NOMO-1 treated with DMSO at 0.1 percent for 48 hours (cell line): Measurements from ENCODE around the gene ATE1.
"Not testable (repeated sequence)": the region's sequence is repeated elsewhere in the genome, so short reads cannot be mapped to it uniquely, and the experiment has no call there.

Experiments used
- DNase-seq: peaks from one replicate; lab custom pipeline; 2025; ENCODE audit not compliant: unreplicated experiment; lab: John Stamatoyannopoulos, UW

Gene ATE1

DNA sequence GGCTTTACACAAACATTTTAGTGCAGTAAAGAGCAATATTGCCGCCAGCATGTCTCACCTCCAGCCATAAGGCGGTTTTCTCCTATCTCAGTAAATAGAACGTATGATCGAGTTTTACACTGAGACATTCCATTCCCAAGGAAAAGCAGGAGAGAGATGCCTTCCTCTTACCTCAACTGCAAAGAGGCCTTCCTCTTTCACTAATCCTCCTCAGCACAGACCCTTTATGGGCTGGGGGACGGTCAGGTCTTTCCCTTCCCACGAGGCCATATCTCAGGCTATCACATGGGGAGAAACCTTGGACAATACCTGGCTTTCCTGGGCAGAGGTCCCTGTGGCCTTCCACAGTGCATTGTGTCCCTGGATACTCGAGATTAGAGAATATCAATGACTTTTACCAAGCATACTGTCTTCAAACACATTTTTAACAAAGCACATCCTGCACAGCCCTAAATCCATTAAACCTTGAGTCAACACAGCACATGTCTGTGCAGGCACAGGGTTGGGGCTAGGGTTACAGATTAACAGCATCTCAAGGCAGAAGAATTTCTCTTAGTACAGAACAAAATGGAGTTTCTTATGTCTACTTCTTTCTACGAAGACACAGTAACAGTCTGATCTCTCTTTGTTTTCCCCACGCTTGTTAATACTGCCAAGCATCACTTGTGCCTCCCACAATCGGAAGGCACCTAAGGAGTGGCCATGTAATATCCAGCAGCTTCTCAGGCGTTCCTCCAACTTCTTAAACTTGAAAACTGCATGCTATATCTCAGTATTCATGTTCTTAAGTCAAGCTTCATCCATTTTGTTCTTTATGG is 2.6 kb upstream of the ATE1 start:
- not testable (repeated sequence) for DNase-seq

DNA sequence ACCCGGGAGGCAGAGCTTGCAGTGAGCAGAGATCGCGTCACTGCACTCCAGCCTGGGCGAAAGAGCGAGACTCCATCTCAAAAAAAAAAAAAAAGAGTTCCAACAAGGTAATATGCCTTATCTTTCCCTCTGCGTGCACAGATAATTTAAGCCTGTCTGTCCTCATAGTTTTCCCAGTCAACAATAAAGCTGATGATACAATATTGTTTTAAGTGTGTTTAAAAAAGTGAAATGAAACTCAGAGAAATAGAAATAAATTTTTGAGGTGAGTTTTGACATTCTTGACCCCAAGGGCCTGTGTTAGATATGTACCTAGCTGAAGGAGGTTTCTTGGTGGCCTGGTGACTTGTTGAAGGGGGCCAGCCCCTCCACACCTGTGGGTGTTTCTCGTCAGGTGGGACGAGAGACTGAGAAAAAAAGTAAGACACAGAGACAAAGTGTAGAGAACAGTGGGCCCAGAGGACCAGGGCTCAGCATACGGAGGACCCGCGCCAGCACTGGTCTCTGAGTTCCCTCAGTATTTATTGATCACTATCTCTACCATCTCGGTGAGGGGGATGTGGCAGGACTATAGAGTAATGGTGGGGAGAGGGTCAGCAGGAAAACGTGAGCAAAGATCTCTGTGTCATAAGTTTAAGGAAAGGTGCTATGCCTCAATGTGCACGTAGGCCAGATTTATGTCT is 1.9 kb upstream of the ATE1 start:
- not testable (repeated sequence) for DNase-seq

DNA sequence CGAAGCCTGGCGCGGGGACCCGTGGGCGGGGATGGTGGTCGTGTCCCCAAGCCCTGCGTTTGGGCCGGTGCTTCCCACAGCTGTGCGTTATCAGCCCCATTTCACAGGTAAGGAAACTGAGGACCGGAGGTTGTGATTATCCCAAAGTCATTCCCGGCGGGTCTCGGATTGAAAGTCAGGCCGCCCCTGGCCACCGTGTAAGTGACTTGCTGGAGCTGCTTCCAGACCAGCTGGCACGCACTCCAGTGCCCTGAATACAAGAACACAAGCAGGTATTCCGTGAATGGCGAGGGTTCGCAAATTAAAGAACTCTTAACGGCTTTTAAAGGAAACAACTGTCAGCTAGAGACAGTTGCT is 675 bp upstream of the ATE1 start:
- no peak for DNase-seq

DNA sequence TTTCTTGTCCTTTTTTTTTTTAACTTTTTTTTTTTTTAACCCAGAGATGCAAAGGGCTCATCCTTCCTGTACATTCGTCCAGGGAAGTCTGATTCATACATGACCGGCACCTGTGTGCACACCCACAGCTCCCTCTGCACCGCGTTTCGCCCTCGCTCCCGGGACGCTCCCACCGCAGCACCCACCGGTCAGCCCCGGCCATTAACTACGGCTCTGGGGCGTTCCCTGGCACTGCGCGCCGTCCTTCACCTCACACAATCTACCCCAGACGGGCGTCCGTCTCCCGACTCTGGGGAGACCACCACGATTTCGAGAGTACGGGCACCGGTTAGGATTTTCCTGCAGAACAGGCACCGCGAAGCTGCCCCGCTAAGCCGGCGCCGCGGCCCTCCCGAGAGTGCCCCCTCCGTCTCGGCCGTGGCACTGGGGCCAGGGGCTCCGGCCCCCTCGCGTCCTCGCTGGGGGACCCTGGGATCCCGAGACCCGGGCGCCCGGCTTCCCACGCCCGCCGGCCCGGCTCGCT is 452 bp downstream of the ATE1 start:
- no peak for DNase-seq

DNA sequence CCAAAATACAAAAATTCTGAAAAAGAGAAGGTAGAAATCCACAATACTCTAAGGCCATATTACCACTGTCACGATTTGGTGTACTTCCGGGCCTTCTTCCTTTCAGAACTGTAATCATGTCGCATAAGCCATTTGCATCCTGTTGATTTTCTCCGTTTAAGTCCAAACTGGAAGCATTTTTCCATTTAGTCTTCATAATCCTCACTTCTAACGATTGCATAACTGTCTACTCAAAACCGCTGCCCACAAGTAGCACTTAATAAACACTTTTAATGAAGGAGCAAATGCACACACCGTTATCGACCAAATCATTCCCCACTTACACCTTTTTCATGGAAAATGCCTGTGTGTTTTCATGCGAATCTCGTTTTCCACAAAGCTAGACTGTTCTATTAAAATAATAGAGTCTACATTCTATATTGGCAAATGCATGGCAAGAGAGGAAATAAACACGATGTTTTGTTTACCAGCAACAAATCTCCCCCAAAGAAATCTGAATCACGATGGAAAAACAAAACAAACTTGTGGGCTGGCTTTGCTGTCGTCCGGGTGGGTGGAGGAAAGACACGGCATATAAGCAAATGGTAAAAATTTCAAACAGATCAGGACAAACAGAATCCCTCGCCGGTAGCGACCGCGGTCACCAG is 1.0 kb downstream of the ATE1 start:
- no peak for DNase-seq

DNA sequence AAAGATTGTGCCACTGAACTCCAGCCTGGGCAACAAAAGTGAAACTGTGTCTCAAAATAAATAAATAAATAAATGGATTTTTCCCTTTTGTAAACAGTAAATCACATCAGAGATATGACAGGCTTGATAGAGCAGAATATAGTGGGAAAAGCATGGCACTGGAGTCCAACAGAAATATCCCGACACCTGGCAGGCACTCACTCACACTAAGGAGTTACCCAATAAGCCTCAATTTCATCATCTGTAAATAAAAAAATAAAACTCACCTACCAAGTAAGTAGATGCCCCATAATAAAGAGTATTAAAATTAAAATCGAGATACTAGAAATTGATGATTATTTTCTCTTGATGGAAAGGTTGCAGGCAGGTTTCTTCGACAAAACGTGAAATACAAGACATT is 1.7 kb downstream of the ATE1 start:
- DNase-seq: no peak

DNA sequence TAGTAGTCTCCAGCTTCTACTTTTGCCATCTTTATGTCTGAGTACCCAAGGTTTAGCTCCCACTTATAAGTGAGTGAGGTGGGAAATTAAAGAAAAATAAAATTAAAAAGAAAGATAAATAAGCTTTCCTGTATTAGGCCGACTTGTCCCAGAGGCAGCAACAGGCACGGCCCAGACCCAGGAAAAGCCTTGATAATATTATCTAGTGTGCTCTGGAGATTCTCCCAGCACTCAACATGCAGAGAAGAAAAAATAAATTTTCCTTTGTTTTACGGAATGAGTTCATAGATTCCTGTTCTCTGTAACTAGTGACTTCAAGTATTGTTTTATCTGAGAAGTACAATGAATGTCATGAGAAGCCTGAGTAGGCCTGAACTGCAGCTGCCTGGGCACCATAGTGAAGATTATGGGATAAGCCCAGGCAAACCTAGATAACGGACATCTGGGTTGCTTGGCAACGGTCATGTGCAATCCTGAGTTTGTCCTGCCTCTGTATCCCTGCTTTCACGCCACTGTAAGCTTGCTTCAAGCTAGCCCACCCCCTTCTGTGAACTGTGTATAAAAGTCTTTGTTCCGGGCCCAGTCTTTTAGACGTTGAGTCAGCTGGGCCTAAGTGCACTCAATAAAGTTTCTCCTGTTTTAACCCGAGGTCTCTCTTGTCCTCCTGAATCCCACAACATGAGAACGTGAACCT is 6.4 kb downstream of the ATE1 start:
- DNase-seq: no peak

DNA sequence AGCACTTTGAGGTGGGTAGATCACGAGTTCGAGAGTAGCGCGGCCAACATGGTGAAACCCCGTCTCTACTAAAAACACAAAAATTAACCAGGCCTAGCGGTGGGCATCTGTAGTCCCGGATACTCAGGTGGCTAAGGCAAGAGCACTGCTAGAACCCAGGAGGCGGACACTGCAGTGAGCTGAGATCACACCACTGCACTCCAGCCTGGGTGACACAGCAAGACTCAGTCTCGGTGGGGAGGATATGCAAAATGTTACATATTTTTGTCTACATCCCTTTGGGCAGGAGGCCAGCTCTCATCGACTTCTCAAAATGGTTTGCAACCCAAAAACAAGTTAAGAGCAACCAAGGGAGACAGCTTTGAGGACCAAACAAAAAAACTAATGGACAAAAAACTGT is 8.2 kb downstream of the ATE1 start:
- DNase-seq: no peak

DNA sequence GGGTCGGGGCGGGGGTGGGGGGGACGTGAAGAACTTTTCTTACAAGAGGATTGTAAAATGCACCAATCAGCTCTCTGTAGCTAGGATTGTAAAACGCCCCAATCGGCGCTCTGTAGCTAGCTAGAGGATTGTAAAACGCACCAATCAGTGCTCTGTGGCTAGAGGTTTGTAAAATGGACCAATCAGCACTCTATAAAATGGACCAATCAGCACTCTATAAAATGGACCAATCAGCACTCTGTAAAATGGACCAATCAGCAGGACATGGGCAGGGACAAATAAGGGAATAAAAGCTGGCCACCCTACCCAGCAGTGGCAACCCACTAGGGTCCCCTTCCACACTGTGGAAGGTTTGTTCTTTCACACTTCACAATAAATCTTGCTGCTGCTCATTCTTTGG is 9.0 kb downstream of the ATE1 start:
- DNase-seq: not testable (repeated sequence)

DNA sequence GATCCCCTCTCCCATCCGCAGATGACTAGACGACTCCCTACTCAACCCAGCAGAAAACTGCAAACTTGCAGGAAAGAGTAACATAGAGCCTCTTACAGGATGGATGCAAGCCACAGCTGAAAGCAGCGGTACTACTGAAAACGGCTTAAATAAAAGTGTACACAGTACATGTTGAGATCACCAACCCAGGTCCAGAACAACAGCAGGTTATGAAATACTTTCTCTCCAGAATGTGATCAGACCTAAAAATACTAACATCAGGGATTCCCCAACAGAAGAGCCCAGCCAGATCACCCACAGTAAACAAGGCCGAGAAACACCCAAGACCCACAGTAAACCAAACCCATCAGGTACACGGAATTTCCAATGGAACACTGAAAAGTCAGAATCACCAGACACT is 13.2 kb downstream of the ATE1 start:
- no peak for DNase-seq

DNA sequence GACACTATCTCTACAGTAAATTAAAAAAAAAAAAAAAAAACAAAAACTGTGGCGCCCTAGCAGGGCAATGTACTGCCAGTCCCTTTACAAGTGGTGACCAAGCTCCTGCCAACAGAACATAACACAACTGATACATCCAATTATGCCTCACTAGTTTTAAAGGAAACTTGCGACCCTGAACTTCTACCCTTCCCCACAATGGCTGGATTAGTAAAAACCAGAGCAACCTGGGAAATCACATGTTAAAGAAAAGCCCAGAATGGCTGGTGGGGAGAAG is 16.5 kb downstream of the ATE1 start:
- no peak for DNase-seq

DNA sequence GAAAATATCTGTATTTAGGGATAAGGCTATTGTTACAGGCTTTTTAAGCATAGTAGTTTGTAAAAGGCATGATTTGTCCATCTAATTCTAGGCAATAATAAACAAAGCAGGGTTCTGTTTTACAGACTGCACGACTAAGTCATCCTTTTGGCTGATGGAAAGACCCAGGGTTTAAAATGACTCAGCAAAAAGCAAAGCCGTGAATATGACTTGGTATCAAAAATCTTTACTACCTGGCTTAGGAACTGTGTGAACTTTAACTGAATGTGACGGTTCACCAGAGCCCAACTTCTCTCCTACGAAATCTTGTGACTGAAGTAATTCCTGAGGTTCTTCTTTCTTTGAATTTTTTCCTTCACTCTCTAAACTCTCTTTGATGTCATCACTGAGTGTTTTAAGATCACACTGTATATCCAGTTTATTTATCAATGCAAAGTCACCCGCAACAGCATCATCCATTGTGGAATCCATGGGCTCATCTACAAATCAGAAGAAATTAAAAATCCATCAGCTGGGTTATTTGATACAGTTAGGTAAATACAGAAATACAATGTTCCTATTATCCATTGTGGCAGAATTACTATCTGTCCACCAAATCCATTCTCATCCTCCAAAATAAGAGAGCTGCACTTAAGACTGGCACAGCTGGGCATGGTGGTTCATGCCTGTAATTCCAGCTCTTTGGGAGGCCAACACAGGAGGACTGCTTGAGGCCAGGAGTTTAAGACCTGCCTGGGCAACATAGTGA is 17.0 kb downstream of the ATE1 start:
- no peak for DNase-seq

DNA sequence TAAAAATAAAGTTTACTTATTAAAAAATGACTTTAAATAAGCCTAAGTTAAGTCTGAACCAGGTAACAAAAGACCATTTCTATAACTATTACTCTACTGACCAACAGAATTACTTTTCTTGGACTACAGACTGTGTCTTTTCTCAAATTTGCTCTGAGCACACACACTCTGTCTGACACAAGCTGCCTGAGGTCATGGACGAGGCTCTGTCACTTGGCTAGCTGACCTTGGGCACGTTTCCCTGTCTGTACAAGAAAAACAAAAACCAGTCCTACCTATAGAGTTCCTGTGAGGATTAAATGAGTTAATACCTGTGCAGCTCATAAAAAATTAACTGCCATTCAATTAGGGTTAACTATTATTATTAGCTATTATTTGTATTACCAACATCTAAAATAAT is 22.9 kb downstream of the ATE1 start:
- no peak for DNase-seq

DNA sequence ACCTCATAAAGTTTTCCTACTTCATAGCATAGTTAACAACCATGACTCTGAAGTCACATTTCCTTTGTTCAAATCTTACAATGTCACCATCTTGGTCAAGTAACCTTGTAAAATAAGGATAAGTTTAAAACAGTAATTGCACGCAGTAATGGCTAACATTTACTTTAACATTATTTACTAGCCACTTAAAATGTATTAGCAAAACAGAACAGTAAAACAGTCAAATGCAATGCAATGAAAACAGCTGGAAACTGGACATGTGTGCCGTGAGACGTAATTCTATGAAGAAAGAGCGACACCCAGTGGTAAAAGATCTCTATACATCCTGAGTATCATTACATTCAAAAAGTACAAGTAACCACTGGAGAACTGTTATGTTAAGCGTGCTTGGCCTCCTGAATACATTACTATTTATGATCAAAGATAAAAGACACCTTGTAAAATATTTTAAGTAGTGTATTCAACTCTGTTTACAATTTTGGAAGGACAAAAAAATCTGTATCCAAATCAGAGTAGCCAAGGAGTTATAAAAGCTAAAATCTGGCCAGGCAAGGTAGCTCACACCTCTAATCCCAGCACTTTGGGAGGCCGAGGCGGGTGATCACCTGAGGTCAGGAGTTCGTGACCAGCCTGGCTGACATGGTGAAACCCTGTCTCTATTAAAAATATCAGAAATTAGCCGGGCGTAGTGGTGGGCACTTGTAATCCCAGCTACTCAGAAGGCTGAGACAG is 27.2 kb downstream of the ATE1 start:
- DNase-seq: peak; percentile 70

DNA sequence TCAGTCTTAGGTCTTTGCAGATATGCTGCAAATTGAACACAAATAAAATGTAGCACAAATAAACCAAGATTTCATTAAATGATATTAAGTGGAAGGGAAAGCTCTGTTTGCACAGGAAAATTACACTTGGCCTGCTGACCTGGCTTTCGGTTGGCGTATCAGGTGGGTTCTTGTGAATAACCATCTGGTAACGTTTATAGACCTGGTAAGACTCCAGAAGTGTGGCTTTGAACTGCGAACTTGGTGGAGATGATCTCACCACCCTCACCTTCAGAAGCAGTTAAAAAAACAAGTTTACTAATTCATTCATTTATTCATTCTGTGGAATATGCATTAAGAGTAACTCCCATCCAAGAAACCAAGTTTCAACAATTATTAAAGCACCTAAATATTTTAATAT is 28.1 kb downstream of the ATE1 start:
- no peak for DNase-seq

DNA sequence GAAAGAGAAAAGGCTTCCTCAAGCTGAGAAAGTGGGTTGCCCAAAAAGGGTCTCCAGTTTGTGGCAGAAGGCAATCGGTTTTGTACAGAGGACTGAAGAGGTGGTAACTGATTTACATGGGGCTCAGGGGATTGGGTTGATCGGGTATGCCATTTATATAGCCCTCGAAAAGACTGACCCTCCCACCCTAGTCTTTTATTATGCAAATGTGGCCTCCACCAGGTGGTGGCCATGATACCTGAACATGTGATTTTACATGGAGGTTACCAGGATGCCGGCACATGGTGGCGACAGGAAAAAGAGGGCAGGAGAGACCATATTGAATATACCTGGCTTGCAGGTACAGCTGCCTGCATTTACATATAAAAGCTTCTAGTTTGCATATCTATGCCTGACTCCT is 36.7 kb downstream of the ATE1 start:
- no peak for DNase-seq

DNA sequence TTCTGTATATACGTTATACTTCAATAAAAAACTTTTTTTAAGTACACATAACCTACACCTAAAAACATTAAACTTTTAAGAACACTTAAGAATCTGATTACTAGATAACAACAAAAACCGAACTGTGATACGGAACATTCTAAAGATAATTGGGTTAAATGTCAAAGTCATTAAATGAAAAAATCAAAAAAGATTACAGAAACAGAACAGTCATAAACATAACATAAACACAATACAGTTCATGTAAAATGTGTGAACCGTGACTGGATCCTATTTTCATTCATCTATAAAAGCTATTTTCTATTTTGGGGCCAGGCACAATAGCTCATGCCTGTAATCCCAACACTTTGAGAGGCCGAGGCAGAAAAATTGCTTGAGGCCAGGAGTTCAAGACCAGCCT is 38.6 kb downstream of the ATE1 start:
- DNase-seq: no peak

DNA sequence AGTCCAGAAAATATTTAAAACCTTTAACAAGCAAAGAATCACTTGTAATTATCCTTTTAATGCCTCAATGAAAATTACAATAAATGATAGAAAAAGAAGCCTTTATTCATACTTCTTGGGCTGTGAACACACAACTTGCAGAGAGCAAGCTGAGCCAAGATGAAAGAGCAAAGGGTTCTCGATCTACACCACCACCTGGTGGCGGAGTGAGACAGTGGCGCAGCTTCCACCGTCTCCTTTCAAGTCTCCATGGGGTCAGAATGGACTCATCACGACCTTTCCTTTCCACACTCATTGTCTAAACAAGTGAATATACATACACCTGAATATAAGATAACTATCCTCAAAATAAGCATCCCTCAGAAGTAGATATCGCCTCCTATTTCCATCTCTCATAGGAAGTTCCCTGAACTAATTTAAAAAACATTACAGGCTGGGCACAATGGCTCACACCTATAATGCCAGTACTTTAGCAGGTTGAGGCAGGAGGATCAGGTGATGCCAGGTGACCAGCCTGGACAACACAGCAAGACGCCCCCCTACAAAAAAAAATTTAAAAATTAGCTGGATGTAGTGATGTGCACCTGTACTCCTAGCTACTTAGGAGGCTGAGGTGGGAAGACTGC is 40.7 kb downstream of the ATE1 start:
- peak; percentile 50 for DNase-seq

DNA sequence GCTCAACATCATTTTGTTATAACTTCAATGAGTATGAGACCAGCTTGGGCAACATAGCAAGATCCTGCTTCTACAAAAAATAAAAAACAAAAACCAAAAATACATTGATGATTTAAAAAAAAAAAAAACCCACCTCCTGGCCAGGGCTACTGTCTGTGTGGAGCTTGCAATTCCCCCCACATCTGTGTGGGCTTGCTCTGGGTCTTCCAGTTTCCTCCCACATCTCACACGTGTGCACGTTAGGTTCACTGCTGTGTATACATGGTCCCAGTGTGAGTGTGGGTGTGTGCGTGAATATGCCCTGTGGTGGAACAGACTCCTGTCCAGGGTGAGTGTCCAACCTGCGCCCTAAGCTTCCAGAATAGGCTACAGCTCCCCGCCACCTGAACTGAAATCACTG is 41.6 kb downstream of the ATE1 start:
- DNase-seq: no peak

DNA sequence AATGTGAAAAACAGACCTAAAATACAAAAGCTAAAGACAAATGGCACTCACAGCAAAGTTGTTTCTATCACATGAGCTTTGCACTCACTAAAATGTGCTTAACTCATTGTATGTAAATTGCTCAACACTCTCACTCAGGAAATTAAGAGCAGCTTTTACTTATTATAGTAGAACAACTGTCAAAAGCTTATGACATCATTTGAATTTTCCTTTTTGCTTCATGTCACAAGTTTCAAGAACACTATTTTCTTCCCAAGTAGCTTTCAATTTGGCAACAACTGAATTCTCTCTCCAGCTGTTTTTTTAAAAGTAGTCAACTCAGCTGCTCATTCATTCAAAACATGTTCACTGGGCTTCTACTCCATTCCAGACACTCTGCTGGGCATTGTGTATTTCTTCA is 46.9 kb downstream of the ATE1 start:
- DNase-seq: peak; percentile 39
